ENCODE results near the gene PORCN.
"Not testable (repeated sequence)": the region's sequence is repeated elsewhere in the genome, so short reads cannot be mapped to it uniquely, and the experiment has no call there.

GRCh38 chrX:48525853-48526252 lies 17.1 kb downstream of the PORCN start:
- not testable (repeated sequence) for TF ChIP-seq CTCF, POLR2AphosphoS5 (IDR thresholded peaks at IDR 0.05)
